Amygdala (tissue), 56 donors: Measurements from ENCODE around the gene SNTN.
"Not testable (repeated sequence)": the region's sequence is repeated elsewhere in the genome, so short reads cannot be mapped to it uniquely, and the experiment has no call there.

Source experiments
- DNase-seq, 56 donors: peaks; one replicate each; lab custom pipeline; 2025; lab: John Stamatoyannopoulos, UW

SNTN gene

DNA sequence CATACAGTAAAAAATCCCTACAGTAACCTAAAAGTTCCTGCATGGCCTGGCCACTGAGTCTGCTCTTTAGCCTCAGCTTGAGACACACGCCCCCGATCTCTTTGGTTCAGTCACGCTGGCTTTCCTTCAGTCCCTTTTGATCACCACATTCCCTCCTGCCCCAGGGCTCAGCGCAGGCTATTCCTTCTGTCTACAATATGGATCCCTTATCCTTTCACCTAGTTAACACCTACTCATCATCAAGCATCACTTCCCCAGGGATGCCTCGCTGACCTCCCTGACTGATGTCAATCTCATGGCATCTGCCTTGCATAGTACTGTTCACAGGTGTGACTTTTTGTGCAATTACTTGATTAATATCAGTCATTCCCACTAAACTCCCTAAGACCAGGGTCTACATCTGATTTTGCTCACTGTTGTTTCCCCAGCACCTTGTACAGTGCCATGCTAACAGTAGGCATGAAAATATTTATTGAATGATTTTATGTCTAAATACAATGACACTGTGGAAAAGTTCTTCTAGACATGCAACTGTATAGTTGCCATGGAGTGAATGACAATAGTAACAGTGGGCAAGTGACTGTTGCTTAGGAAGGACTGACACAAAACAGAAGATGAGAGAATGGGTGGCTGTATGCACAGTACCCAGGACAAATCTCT, at the start of gene SNTN:
Gene SNTN (plus strand): TSS at position 610 of the 660 bp plus-strand sequence. CDS start 13 bp downstream, at position 623.
- DNase-seq = no peak

- DNase-seq = no peak
Observed at GRCh38 chr3:63607716-63608115, 44.8 kb upstream of the SNTN start.

DNA sequence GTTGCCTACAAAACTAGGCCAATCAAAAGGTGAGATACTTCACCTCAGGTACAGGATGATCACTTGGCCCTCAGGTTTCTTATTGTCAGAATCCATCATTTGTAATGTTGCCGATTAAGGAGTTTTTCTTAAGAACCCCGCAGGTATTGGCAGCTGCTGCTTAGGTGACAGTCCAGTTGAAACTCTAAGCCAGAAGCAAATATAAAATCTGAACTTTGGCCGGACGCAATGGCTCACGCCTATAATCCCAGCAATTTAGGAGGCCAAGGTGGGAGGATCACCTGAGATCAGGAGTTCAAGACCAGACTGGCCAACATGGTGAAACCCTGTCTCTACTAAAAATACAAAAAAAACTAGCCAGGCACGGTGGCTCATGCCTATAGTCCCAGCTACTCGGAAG, 43.1 kb upstream of the SNTN start:
- no peak for DNase-seq

DNA sequence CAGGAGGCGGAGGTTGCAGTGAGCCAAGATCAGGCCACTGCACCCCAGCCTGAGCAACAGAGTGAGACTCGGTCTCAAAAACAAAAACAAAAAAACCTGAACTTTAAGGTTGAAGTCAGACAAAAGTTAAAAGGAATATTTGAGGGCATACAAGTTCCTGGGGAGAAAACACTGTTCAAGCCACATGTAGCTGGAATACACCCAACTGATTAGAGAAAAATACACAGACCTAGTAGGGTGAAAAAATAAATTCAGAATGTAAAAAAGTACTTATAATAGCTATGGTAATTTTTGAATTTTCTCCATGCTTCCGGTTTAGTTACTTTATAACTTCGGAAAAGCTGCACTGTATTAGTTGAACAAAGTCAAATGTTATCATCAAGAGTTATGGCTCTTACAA, 42.6 kb upstream of the SNTN start:
- no peak for DNase-seq

- DNase-seq = no peak
Observed at GRCh38 chr3:63611382-63611781, 41.1 kb upstream of the SNTN start.

- no peak for DNase-seq
Observed at GRCh38 chr3:63613561-63613960, 38.9 kb upstream of the SNTN start.

GRCh38 chr3:63617391-63617790, 35.1 kb upstream of the SNTN start:
- DNase-seq = no peak

- peak in 2 of 56 donors; percentile 3 to 35 for DNase-seq
Observed at GRCh38 chr3:63624941-63625560, 27.4 kb upstream of the SNTN start.

- no peak for DNase-seq
Observed at GRCh38 chr3:63631670-63632069, 20.8 kb upstream of the SNTN start.

- no peak for DNase-seq
Observed at GRCh38 chr3:63635186-63635585, 17.3 kb upstream of the SNTN start.

- DNase-seq = no peak
Observed at GRCh38 chr3:63639806-63640205, 12.7 kb upstream of the SNTN start.

GRCh38 chr3:63642488-63642887, 10.0 kb upstream of the SNTN start:
- DNase-seq = no peak

DNA sequence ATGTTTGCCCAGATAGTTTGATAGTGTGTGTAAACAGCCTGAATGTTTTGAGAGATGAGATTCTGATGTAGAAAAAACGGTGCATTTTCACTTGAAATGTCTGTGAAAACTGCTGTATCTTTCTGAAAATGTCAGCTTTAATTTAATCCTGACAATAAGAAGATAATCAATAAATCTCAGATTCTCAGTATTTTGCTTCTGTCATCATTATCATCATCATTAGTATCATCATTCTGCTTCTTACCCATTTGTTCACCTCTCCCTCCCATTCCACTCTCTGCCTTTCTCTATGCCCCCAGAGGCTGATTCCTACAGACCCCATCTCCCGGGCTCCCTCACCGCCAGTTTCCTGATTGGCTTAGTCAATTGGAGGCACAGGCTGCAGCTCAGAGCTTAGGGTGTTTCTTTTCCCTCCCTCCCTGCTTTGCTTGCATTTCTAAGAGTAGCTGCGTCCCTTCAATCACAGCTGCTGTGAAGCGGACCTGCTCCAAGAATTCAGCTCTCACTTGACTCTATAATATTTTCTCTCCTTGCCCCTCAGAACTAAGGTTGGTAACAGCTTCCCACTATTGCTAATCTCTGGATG, 8.2 kb upstream of the SNTN start:
- no peak for DNase-seq

- not testable (repeated sequence) for DNase-seq
Observed at GRCh38 chr3:63644928-63645781, 7.3 kb upstream of the SNTN start.

DNA sequence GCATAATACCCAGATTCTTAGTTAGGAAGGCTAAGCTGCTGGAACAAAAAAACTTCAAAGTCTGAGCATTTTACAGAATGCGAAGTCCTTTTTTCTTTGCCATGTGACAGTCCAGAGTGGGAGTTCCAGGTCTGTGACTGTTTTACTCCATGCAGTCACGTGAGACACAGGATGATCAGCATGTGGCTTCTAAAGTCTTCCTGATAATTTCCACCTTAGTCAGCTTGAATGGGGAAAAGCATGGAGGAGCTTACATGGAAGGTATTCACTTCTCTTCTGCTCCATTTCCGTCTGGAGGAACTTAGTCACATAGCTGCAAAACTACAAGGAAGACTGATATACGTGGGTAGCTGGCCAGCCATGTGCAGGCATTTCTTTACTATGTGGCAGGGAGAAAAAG, 1.7 kb downstream of the SNTN start:
- no peak for DNase-seq

GRCh38 chr3:63654931-63655330, 2.5 kb downstream of the SNTN start:
- no peak for DNase-seq

DNA sequence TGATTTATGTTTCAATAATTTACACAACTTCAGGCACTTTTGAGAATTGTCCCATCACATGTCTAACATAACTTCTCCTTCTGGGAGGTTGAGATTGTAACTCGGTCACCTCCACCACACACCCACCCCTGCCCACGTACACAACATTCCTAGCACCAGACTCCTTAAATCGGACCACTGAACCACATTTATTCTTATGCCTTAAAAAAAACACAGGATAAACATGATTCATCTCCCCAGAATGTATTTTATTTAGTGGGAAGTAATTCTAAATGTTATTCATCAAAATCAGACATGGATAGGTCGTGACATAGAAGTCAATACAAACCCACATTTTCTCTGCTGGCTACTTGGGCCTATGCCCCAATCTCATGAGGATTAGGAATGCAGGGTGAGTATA, 3.0 kb downstream of the SNTN start:
- DNase-seq = no peak

DNA sequence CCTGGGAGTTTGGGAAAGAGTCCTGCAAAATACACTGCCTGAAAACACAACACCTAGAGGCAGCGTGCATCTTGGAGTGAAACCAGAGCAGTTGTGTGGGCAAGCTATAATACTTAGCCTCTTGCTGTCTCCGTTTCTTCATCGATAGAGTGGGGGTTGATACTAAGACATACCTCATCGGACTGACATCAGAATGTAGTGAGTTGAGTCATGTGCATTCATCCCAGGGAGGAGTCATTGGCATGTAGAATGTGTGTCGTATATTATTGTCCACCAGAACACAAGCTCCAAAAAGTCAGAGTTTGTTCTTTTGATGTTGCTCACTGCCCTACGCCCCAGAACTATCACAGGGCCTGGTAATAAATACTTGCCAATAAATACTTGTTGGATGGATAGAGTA, 4.3 kb downstream of the SNTN start:
- no peak for DNase-seq

DNA sequence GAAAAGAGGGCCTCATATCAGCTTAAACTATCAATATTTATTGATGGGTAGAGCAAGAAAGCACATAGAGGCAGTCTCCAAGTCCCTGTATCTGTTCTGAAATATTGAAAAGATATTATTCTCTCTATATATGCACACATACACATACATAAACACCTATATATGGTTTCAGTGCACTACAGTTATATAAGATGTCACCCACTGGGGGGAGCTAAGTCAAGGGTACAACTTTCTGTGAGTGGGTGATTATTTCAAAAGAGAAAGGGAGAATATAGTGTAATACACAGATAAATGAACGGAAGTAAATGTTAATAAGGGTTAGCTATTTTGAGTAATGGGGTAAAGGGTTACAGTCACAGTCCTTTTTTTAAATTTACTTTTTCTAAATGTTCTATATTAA, 8.8 kb downstream of the SNTN start:
- no peak for DNase-seq

- DNase-seq = no peak
Observed at GRCh38 chr3:63662011-63662410, 9.5 kb downstream of the SNTN start.

DNA sequence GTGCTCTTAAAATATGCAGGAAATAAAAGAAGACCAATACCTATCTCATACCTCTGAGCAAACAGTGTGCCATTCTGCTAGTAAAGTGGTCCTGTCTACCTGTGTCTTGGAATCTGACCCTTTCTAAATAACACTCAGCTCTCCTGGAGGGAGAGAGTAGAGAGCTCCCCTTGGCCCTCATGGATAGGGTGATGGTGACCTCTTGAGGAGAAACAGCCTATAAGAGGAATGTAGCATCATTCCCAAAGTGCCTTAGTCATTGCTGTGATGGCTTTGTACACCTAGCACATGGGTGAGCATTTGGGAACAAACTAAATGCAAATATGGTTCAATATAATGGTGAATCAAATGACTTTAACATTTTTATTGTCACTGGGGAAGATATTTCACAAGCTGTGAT, 10.0 kb downstream of the SNTN start:
- DNase-seq = no peak
